GM21825 (cell line): ENCODE results near the gene SH3PXD2B.
"Not testable (repeated sequence)": the region's sequence is repeated elsewhere in the genome, so short reads cannot be mapped to it uniquely, and the experiment has no call there.

ENCODE experiments used
- ATAC-seq: cut with Tn5 transposase; IDR thresholded peaks from one replicate; pipeline ENCODE4 v1.9.1; 2021; ENCODE audit warnings: mild to moderate bottlenecking, moderate library complexity; ENCODE audit not compliant: unreplicated experiment

The SH3PXD2B gene

DNA sequence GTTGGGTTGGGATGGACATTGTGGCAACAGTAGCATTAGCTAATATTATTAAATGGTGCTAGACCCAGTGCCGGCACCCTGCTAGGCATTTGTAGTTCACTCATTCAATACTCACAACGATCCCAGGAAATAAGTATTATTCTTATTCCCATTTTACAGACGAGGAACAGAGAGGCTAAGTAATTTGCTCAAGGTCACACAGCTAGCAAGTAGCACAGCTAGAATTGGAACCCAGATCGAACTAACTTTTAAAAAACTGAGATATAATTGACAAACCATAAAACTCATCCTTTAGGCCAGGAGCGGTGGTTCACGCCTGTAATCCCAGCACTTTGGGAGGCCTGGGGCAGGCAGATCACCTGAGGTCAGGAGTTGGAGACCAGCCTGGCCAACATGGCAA, 79.5 kb downstream of the SH3PXD2B start:
- ATAC-seq = no peak

GRCh38 chr5:172373680-172374079, 80.6 kb downstream of the SH3PXD2B start:
- ATAC-seq = no peak

GRCh38 chr5:172371684-172372083, 82.6 kb downstream of the SH3PXD2B start:
- ATAC-seq = no peak

- no peak for ATAC-seq
Observed at GRCh38 chr5:172370648-172371545, 83.4 kb downstream of the SH3PXD2B start.

GRCh38 chr5:172370237-172370640, 84.1 kb downstream of the SH3PXD2B start:
- no peak for ATAC-seq

DNA sequence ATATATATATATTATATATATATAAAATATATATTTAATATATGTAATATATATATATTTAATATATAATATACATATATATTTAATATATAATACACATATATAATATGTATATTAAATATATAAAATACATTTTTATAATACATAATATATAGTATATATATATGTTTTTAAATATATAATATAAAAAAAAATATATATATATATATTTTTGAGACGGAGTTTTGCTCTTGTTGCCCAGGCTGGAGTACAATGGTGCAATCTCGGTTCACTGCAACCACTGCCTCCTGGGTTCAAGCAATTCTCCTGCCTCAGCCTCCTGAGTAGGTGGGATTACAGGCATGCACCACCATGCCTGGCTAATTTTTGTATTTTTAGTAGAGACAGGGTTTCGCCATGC, 85.6 kb downstream of the SH3PXD2B start:
- not testable (repeated sequence) for ATAC-seq

GRCh38 chr5:172365948-172366608, 88.2 kb downstream of the SH3PXD2B start:
- ATAC-seq = no peak

DNA sequence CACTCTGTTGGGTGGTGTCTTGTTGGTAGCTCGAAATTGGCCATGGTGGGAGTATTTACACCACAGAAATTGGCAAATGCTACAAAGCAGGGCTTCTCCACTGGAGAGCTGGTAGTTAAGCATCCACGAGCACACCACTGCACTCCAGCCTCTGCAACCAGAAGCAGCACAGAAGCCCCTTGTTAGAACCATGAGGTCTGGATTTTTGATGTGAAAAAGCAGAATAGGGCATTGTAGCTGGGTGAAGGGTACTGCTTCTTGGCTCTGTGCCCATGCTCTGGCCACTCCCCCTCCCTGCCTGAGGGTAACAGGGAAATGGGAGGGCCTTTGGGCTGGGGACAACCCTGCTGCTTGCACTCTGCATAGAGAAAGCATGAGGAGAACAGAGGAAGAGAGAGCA, 89.6 kb downstream of the SH3PXD2B start:
- ATAC-seq = no peak

DNA sequence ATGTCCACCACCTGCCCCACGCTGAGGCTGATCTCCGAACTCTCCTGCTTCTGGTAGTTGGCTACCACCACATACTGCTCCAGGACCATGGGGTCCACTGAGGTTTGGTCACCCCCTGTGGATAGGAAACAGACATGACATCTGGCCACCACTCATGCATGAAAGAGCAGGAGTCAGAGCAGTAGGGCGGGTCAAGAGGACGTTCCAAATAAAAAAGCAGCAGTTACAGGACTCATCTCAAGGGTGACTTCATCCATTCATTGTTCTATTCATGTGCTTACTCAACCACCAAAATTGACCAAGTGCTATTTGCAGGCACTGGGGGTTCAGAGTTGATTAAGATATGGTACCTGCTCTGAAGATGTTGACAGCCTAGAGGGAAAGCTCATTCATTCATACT, 91.6 kb downstream of the SH3PXD2B start:
- ATAC-seq = no peak

- no peak for ATAC-seq
Observed at GRCh38 chr5:172361566-172362238, 92.6 kb downstream of the SH3PXD2B start.

DNA sequence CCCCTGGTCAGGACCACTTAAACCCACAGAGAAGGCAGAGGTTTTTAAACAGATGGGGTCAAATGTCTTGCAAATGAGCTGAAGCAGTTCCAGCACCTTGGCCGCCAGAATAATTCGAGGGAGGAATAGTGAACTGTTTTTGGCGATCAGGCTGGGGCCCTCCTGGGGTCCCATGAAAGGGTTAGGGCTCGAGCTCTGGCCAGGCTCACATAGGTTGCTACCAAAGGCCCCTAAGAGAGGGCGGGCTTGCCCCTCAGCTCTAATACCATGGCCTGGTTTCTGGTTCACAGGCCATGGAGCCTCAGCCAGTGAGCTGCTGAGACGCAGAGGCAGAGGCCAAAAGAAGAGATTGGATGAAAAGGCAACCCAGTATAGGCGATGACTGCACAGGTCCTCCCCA, 96.0 kb downstream of the SH3PXD2B start:
- no peak for ATAC-seq

DNA sequence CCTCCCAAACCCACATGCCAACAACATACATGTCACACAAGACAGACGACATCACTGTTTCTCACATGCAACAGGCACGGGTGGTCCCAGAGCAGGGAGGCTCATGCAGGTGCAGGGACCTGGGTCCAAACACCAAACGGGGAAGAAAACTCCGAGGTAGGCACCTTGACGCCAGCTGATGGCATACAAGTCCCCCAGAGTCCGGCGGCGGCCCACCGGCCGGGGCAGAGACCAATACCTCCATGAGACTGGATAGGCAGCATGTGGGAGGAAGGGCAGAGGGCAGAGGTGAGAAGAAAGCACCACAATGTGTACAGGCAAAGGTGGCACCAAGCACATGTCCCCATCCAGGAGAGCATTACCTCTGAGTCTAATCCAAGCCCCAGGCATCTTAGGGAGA, 97.8 kb downstream of the SH3PXD2B start:
- ATAC-seq = no peak

- no peak for ATAC-seq
Observed at GRCh38 chr5:172356047-172356446, 98.3 kb downstream of the SH3PXD2B start.

DNA sequence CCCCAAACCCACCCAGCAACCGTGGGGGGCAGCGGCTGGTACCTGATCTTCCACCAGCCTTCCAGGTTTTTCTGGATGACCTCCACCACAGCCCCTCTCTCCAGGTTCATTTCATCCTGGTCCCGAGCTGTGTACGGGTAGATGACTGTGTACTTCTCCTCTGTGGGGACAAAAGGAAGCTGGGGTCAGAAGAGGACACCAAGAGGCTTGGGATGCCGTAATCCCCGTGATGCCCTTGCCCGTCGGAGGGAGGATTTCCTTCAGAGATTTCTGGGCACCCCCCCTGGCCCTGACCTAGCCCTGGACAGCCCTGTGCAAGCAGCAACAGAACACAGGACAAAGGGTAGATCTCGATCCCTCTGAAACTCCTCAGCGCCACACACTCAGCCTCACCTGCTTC, 100.5 kb downstream of the SH3PXD2B start:
- no peak for ATAC-seq

- no peak for ATAC-seq
Observed at GRCh38 chr5:172353271-172353812, 101.0 kb downstream of the SH3PXD2B start.

DNA sequence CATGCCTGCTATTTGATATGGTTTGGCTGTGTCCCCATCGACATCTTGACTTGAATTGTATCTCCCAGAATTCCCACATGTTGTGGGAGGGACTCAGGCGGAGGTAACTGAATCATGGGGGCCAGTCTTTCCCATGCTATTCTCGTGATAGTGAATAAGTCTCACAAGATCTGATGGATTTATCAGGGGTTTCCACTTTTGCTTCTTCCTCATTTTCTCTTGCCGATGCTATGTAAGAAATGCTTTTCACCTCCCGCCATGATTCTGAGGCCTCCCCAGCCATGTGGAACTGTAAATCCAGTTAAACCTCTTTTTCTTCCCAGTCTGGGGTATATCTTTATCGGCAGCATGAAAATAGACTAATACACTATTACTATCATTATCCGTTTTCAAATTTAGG, 101.8 kb downstream of the SH3PXD2B start:
- ATAC-seq = not testable (repeated sequence)

DNA sequence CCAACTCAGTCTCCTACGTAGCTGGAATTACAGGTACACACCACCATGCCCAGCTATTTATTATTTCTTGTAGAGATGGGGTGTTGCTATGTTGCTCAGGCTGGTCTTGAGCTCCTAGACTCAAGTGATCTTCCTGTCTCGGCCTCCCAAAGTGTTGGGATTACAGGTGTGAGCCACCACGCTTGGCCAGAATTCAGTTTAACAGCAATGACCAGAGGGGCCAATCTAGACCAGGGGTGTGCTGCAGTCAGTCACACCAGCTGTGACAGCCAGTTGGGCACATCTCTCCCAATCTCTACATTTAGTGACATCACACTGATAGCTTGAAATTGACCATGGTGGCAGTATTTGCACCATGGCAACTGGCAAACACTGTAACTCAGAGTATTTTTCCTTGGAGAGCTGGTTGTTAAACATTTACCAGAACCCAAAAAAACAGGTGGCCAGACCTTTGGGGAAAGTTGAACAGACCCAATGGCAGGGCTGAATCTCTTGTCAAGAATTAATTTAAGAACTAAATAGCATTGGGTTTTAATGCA, 103.0 kb downstream of the SH3PXD2B start:
- no peak for ATAC-seq

GRCh38 chr5:172350212-172351181, 103.8 kb downstream of the SH3PXD2B start:
- no peak for ATAC-seq

- not testable (repeated sequence) for ATAC-seq
Observed at GRCh38 chr5:172348733-172349132, 105.6 kb downstream of the SH3PXD2B start.

DNA sequence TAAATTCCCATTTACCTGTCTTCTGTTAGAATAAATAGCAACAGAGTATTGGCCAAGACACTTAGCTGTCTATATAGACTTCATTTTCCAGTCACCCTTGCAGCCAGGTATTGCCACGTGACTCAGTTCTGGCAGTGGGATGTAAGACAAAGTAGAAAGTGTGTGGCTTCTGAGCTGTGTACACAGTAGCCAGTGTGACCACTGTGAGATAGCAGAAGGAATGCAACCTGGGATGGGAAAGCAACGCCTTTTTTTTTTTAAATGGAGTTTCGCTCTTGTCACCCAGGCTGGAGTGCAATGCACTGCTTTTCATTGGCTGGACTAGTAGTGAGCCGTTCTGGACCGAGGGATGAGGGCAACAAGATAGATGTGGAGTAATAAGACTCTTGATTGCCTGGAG, 106.2 kb downstream of the SH3PXD2B start:
- ATAC-seq = no peak
